Measurements from ENCODE around the gene RPL28. TPM values are rescaled to one million over a fixed set of nuclear protein-coding genes. Genes with fewer than 3 reads are reported as not detected.

Gene RPL28
- total and polyA plus RNA-seq, 10 of the 15 experiments (the other 5 are each of a cell fraction or from before 2014, with no cell fraction given), result 260 to 3,542 (median 891) TPM

DNA sequence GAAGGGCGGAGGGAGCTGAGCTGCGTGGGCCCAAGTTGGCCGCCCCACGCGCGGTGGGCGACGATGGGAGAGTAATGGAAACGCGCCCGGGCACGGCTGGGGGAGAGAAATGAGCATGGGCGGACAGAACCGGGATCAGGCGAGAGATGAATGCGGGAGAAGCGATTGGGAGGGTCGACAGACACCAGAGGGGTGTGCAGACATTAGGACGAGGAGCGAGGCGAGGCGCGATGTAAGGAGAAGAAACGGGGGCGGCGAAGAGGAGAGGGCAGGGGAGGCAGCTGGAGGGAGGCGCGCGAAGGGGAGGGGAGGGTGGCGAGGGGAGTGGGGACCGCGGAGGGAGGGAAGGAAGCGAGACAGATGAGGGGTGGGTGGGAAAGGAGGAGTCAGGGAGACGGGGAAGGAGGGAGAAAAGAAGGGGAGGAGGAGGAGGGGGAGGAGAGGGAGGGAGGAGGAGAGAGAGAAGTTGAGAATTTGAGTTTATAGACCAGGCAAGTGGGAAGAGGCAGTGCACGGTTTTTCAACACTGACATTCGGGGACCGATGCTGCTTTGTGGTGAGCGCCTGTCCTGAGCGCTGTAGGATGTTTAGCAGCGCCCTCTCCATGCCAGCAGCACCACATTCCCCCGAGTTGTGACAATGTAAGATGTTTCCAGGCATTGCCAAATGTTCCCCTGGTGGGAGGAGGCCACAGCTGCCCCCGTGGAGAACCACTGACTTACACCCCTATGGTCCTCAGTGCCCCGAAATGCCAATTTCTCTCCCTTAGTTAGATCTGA lies 57.5 kb downstream of the RPL28 start, which contains the start of gene SHISA7:
TSS of gene SHISA7 (minus strand) at position 256 of the 779 bp plus-strand sequence. CDS start 437 bp downstream, outside the sequence.
- POLR2A ChIA-PET, result no interaction called here
- RAD21 ChIA-PET (ENCODE audit: unreplicated experiment), result no interaction called here
- Histone ChIP-seq H3K27ac (ENCODE audit: control insufficient read depth, insufficient read depth) (no peak within 1 kb of the TSS), H2AFZ (ENCODE audit: control insufficient read depth, low read depth, low read length) (no peak within 1 kb of the TSS), H3K4me2 (ENCODE audit: control insufficient read depth, insufficient read depth) (no peak within 1 kb of the TSS), H3K9me3 (replicated peaks; ENCODE audit: control insufficient read depth, insufficient read depth, low read length) (no peaks in the 10 kb centered on the region), H4K20me1 (ENCODE audit: control insufficient read depth, insufficient read depth) (no peaks in the 10 kb centered on the region), H3K4me1 (ENCODE audit: control insufficient read depth, insufficient read depth, low read length) (no peaks in the 10 kb centered on the region), H3K4me3 (no peak within 1 kb of the TSS), H3K9ac (ENCODE audit: control insufficient read depth, insufficient read depth, low read length) (no peak within 1 kb of the TSS), H3K36me3 (ENCODE audit: control insufficient read depth in 2 of 2, insufficient read depth in 2 of 2, low read length in 1 of 2) (no peaks in the 10 kb centered on the region), H3K79me2 (ENCODE audit: control insufficient read depth, insufficient read depth, low read length) (no peaks in the 10 kb centered on the region), H3K27me3 (replicated peaks in 1 of 2; ENCODE audit: control insufficient read depth in 2 of 2, insufficient read depth in 2 of 2, low read length in 1 of 2) (peaks cover 0 to 1% of the 10 kb centered on the region in 2 experiments; a peak in 2 of 4 replicates)
- DNase-seq (ENCODE audit: low read depth, low spot score), result no peak
- CTCF ChIA-PET, result no interaction called here
- SMC1A ChIA-PET (ENCODE audit: uncharacterized antibody, unreplicated experiment), result no interaction called here
- WGBS (ENCODE audit: insufficient coverage, insufficient replicate concordance, low lambda C conversion rate, missing lambda C conversion rate), result 2% methylated on average over 26 of the region's 43 CpGs
- TF ChIP-seq PAX8 (IDR thresholded peaks at IDR 0.05), result no peak
- TF ChIP-seq PAX5 (IDR thresholded peaks at IDR 0.05; ENCODE audit: borderline replicate concordance, low read depth, low read length), result no peak
- TF ChIP-seq, protein P1, sequence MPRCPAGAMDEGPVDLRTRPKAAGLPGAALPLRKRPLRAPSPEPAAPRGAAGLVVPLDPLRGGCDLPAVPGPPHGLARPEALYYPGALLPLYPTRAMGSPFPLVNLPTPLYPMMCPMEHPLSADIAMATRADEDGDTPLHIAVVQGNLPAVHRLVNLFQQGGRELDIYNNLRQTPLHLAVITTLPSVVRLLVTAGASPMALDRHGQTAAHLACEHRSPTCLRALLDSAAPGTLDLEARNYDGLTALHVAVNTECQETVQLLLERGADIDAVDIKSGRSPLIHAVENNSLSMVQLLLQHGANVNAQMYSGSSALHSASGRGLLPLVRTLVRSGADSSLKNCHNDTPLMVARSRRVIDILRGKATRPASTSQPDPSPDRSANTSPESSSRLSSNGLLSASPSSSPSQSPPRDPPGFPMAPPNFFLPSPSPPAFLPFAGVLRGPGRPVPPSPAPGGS (IDR thresholded peaks at IDR 0.05; ENCODE audit: borderline replicate concordance, insufficient read depth, low read depth, low read length, poor library complexity, severe bottlenecking), result no peak
- TF ChIP-seq POU2F2 (IDR thresholded peaks at IDR 0.05; ENCODE audit: borderline replicate concordance, low read depth, low read length), result no peak
- TF ChIP-seq, protein P2, sequence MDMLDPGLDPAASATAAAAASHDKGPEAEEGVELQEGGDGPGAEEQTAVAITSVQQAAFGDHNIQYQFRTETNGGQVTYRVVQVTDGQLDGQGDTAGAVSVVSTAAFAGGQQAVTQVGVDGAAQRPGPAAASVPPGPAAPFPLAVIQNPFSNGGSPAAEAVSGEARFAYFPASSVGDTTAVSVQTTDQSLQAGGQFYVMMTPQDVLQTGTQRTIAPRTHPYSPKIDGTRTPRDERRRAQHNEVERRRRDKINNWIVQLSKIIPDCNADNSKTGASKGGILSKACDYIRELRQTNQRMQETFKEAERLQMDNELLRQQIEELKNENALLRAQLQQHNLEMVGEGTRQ (IDR thresholded peaks at IDR 0.05; ENCODE audit: borderline replicate concordance, low read depth, low read length), result no peak
- TF ChIP-seq POLR2AphosphoS5 (IDR thresholded peaks at IDR 0.05; ENCODE audit: low read length), result no peak
- TF ChIP-seq, protein P3, sequence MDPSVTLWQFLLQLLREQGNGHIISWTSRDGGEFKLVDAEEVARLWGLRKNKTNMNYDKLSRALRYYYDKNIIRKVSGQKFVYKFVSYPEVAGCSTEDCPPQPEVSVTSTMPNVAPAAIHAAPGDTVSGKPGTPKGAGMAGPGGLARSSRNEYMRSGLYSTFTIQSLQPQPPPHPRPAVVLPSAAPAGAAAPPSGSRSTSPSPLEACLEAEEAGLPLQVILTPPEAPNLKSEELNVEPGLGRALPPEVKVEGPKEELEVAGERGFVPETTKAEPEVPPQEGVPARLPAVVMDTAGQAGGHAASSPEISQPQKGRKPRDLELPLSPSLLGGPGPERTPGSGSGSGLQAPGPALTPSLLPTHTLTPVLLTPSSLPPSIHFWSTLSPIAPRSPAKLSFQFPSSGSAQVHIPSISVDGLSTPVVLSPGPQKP (IDR thresholded peaks at IDR 0.05; ENCODE audit: low read depth, low read length), result no peak
- no peak for FAIRE-seq
- no peak for ATAC-seq
- in situ Hi-C loops (cut with MboI) (no loop called here), intact Hi-C loops (cut with micrococcal nuclease; ENCODE audit: unreplicated experiment) (no loop called here)
- no TSS peak for BruUV-seq (replicated peaks)
